ENCODE results near the gene TXNRD1. TPM values are rescaled to one million over a fixed set of nuclear protein-coding genes. Genes with fewer than 3 reads are reported as not detected.

Gene TXNRD1
- total RNA-seq, 1 donor from 2014 or later, result 82.7 TPM

DNA sequence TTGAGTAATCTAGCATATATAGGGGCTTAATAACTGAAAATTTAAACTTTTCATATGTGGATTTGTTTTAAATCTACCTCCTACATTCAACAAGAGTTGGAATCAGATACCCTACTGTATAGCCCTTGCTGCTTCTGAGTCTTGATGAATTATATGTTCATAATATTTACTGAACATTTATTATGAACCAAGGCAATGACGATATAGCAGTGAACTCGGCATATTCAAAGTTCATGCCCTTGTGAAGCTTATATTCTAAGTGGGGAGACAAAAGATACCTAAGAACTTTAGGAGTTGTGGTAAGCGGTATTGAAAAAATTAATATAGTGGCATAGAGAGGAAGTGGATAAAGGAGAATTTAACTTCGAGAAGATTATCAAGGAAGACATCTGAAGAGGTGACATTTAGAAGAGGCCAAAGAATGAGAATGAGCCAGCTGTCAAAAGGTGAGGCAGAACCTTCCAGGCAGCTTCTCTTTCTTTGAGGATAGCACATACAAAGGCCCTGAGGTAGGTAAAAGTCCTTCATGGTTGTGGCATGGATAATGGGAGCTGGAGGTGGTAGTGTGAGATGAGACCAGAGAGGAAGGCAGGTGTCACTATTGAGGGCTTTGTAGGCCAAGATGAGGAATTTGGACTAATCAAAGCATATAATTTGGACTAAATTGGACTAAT is 98.1 kb downstream of the TXNRD1 start:
- TF ChIP-seq CTCF (IDR thresholded peaks at IDR 0.05), result no peak
- H3K4me1 Mint-ChIP-seq (ENCODE audit: low read depth), result no peaks in the 10 kb centered on the region
- no peaks in the 10 kb centered on the region for H3K9me3 Mint-ChIP-seq (ENCODE audit: low read depth)
- no peaks in the 10 kb centered on the region for H3K27me3 Mint-ChIP-seq (ENCODE audit: low read depth)
- H3K36me3 Mint-ChIP-seq (ENCODE audit: low read depth), result peaks cover 24% of the 10 kb centered on the region
- no peak for DNase-seq (ENCODE audit: low spot score)
- no peak overlapping the region for H3K4me3 Mint-ChIP-seq (ENCODE audit: unreplicated experiment)
- H3K27ac Mint-ChIP-seq (ENCODE audit: unreplicated experiment), result no peak overlapping the region

DNA sequence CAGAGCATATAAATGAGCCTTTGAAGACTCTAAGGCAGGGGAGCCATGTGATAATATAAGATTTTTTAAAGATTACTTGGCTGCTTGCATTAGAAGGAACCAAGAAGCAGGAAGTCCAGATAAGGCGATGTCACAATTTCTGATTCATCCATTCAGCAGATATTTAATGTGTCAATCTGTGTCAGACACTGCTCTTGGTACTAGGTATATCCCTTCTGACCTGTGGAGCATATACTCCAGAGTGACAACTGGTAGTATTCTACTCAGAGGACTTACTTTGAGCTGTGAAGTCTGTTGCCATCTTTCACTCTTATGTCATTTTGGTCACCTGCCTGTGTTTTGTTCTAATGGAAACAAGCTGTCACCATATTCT is 98.6 kb downstream of the TXNRD1 start:
- no peak for DNase-seq (ENCODE audit: low spot score)
- H3K36me3 Mint-ChIP-seq (ENCODE audit: low read depth), result peaks cover 25% of the 10 kb centered on the region
- no peaks in the 10 kb centered on the region for H3K4me1 Mint-ChIP-seq (ENCODE audit: low read depth)
- no peak for TF ChIP-seq CTCF (IDR thresholded peaks at IDR 0.05)
- H3K9me3 Mint-ChIP-seq (ENCODE audit: low read depth), result no peaks in the 10 kb centered on the region
- no peak overlapping the region for H3K27ac Mint-ChIP-seq (ENCODE audit: unreplicated experiment)
- H3K4me3 Mint-ChIP-seq (ENCODE audit: unreplicated experiment), result no peak overlapping the region
- no peaks in the 10 kb centered on the region for H3K27me3 Mint-ChIP-seq (ENCODE audit: low read depth)

DNA sequence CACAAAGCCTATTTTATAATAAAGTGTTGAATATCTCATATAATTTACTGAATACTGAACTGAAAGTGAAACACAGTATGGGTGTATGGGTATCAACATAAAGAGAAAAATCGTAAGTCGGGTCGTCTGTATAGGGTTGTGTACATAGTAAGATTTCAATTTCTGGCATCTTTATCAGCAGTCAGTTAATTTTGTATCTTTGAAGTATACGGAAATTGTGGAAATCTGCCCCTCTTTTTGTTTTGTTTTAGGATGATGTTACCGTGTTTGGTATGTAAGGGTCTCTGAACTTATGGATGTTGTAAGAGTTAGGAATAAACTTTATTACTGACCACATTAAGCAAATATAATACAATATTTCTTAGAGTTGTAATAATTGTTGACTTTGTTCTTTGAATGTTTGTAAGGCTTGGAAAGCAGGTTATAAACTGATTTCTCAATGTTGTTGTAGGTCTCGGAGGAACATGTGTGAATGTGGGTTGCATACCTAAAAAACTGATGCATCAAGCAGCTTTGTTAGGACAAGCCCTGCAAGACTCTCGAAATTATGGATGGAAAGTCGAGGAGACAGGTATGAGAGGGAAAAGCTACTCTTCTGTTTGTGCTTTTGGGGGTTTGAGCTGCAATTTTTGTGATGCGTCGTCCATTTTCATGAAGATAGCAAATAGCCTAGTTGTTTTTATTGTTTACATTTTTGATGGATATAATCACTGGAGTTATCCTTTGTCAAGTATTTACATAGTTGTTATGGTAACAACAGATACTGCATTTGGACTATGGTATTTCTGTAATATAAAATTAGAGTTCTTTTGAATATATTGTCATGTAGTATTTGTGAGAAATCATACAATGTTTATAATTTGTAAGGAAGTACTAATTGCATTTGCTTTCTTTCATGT is 100.0 kb downstream of the TXNRD1 start:
- H3K27ac Mint-ChIP-seq (ENCODE audit: unreplicated experiment), result no peak overlapping the region
- no peak overlapping the region for H3K4me3 Mint-ChIP-seq (ENCODE audit: unreplicated experiment)
- H3K36me3 Mint-ChIP-seq (ENCODE audit: low read depth), result peaks cover 23% of the 10 kb centered on the region
- no peak for TF ChIP-seq CTCF (IDR thresholded peaks at IDR 0.05)
- no peaks in the 10 kb centered on the region for H3K4me1 Mint-ChIP-seq (ENCODE audit: low read depth)
- no peaks in the 10 kb centered on the region for H3K9me3 Mint-ChIP-seq (ENCODE audit: low read depth)
- H3K27me3 Mint-ChIP-seq (ENCODE audit: low read depth), result no peaks in the 10 kb centered on the region
- no peak for DNase-seq (ENCODE audit: low spot score)

GRCh38 chr12:104316936-104317335 is 101.4 kb downstream of the TXNRD1 start:
- Mint-ChIP-seq H3K4me1 (ENCODE audit: low read depth) (no peaks in the 10 kb centered on the region), H3K36me3 (ENCODE audit: low read depth) (peaks cover 30% of the 10 kb centered on the region), H3K9me3 (ENCODE audit: low read depth) (no peaks in the 10 kb centered on the region), H3K27ac (ENCODE audit: unreplicated experiment) (peak overlapping the region; percentile 45), H3K4me3 (ENCODE audit: unreplicated experiment) (no peak overlapping the region), H3K27me3 (ENCODE audit: low read depth) (no peaks in the 10 kb centered on the region)
- no peak for DNase-seq (ENCODE audit: low spot score)
- no peak for TF ChIP-seq CTCF (IDR thresholded peaks at IDR 0.05)

GRCh38 chr12:104317538-104318210 is 102.1 kb downstream of the TXNRD1 start:
- no peak for DNase-seq (ENCODE audit: low spot score)
- Mint-ChIP-seq H3K27ac (ENCODE audit: unreplicated experiment) (no peak overlapping the region), H3K36me3 (ENCODE audit: low read depth) (peaks cover 29% of the 10 kb centered on the region), H3K27me3 (ENCODE audit: low read depth) (no peaks in the 10 kb centered on the region), H3K4me1 (ENCODE audit: low read depth) (no peaks in the 10 kb centered on the region), H3K4me3 (ENCODE audit: unreplicated experiment) (no peak overlapping the region), H3K9me3 (ENCODE audit: low read depth) (no peaks in the 10 kb centered on the region)
- no peak for TF ChIP-seq CTCF (IDR thresholded peaks at IDR 0.05)
